HCT116 (cell line): ENCODE results near the gene FRS2. TPM values are rescaled to one million over a fixed set of nuclear protein-coding genes. Genes with fewer than 3 reads are reported as not detected.

Experiments used
- ATAC-seq: fragments of 200-7000 bp; cut with Tn5 transposase; 2 replicates; pipeline ENCODE4 v1.9.1; 2020; ENCODE audit warnings: mild to moderate bottlenecking, moderate library complexity
- BruUV-seq: library from RNA; stranded (reverse); fragments of 400-500 nt; replicated peaks from 2 replicates; lab custom pipeline; 2021; lab: Mats Ljungman, UMichigan
- CTCF ChIA-PET: fragments of 300-600 bp; sonication (Branson Sonifier 250); formaldehyde crosslinking; loops from one replicate; lab custom pipeline; 2021; ENCODE audit warnings: antibody characterized with exemption; lab: Charles Lee
- POLR2A ChIA-PET: fragments of 300-600, 350-600 bp; sonication (Branson Sonifier 250); formaldehyde crosslinking; loops from one replicate; lab custom pipeline; 2021; ENCODE audit warnings: antibody characterized with exemption; lab: Charles Lee
- RAD21 ChIA-PET, 2 experiments: fragments of 300-600 bp; sonication (Branson Sonifier 250); formaldehyde crosslinking; loops; one replicate each; lab custom pipeline; 2023; ENCODE audit warnings: low total read pairs in 2 of 2; ENCODE audit not compliant: uncharacterized antibody in 2 of 2, unreplicated experiment in 2 of 2, low non-redundant PET in 1 of 2; lab: Charles Lee
- DNase-seq: peaks from one replicate; pipeline ENCODE4 v3.0.0-alpha.2; 2010; ENCODE audit warnings: low read depth, low spot score
- H2AFZ ChIP-seq: fragments of 200-600 bp; shearing (Covaris generic), sonication (generic); 2 replicates; pipeline ENCODE4 v1.6.1; 2017; ENCODE audit warnings: low read depth, mixed run types, mixed read lengths, antibody characterized with exemption, low read length; ENCODE audit not compliant: poor library complexity, severe bottlenecking
- H3K27ac ChIP-seq: 2 replicates; pipeline ENCODE4 v1.5.1; 2012; ENCODE audit warnings: low read depth, low read length
- H3K27me3 ChIP-seq: fragments of 200-600 bp; sonication (generic); 2 replicates; pipeline ENCODE4 v1.6.1; 2016; ENCODE audit warnings: mixed run types, low read length, mixed read lengths; ENCODE audit not compliant: insufficient read depth
- H3K36me3 ChIP-seq, 2 experiments: fragments of 200-500 bp in 1 of 2; fragments of 200-600 bp in 1 of 2; sonication (Bioruptor generic) in 1 of 2; sonication (generic) in 1 of 2; 2 replicates each; pipeline versions ENCODE4 v1.5.1 to v1.6.1; 2014 to 2016; ENCODE audit warnings: low read length in 2 of 2, inconsistent platforms in 1 of 2, mixed read lengths in 1 of 2, mixed run types in 1 of 2; ENCODE audit not compliant: insufficient read depth in 2 of 2, control insufficient read depth in 1 of 2
- H3K4me1 ChIP-seq, 2 experiments: fragments of 200-600 bp in 1 of 2; sonication (generic) in 1 of 2; 2 replicates each; pipeline versions ENCODE4 v1.5.1 to v1.6.1; 2012 to 2017; ENCODE audit warnings: low read length in 2 of 2, inconsistent platforms in 1 of 2, mild to moderate bottlenecking in 1 of 2, mixed read lengths in 1 of 2, mixed run types in 1 of 2, moderate library complexity in 1 of 2; ENCODE audit not compliant: insufficient read depth in 2 of 2, control insufficient read depth in 1 of 2
- H3K4me2 ChIP-seq: fragments of 200-600 bp; sonication (generic); 2 replicates; pipeline ENCODE4 v1.6.1; 2017; ENCODE audit warnings: mixed run types, low read length, mixed read lengths
- H3K4me3 ChIP-seq, 2 experiments: fragments of 200-600 bp in 1 of 2; sonication (generic) in 1 of 2; replicated peaks in 1 of 2; 2 replicates each; pipeline ENCODE4 v1.5.1; 2011 to 2016; ENCODE audit warnings: low read length in 2 of 2, control low read depth in 1 of 2, low read depth in 1 of 2, mild to moderate bottlenecking in 1 of 2, mixed read lengths in 1 of 2, mixed run types in 1 of 2
- H3K79me2 ChIP-seq: fragments of 200-600 bp; sonication (generic); 2 replicates; pipeline ENCODE4 v1.6.1; 2017; ENCODE audit warnings: mild to moderate bottlenecking, mixed run types, low read length, moderate library complexity, mixed read lengths; ENCODE audit not compliant: insufficient read depth
- H3K9ac ChIP-seq: fragments of 200-600 bp; sonication (generic); 2 replicates; pipeline ENCODE4 v1.6.1; 2016; ENCODE audit warnings: low read length, mixed read lengths
- H3K9me2 ChIP-seq: fragments of 200-600 bp; sonication (generic), shearing (Covaris generic); 2 replicates; pipeline ENCODE4 v1.6.1; 2017; ENCODE audit warnings: mixed run types, mild to moderate bottlenecking, moderate library complexity; ENCODE audit not compliant: insufficient read depth
- H3K9me3 ChIP-seq, 2 experiments: fragments of 200-500 bp in 1 of 2; fragments of 200-600 bp in 1 of 2; sonication (Bioruptor generic) in 1 of 2; sonication (generic) in 1 of 2; 2 replicates each; pipeline ENCODE4 v1.6.1; 2014 to 2017; ENCODE audit warnings: low read length in 2 of 2, mixed read lengths in 2 of 2, inconsistent platforms in 1 of 2, low read depth in 1 of 2, mild to moderate bottlenecking in 1 of 2, mixed run types in 1 of 2, moderate library complexity in 1 of 2; ENCODE audit not compliant: control insufficient read depth in 1 of 2, insufficient read depth in 1 of 2
- H4K20me1 ChIP-seq: fragments of 200-600 bp; sonication (generic), shearing (Covaris generic); 2 replicates; pipeline ENCODE4 v1.6.1; 2017; ENCODE audit warnings: mixed run types, mild to moderate bottlenecking, moderate library complexity; ENCODE audit not compliant: insufficient read depth
- CBX3 ChIP-seq: IDR thresholded peaks from 2 replicates; pipeline ENCODE4 v1.6.1; 2012; ENCODE audit warnings: low read depth
- CTCF ChIP-seq, 3 experiments: fragments of 200-600 bp in 1 of 3; sonication (generic) in 1 of 3; IDR thresholded peaks in 2 of 3; conservative IDR thresholded peaks in 1 of 3; 2 replicates each; pipeline ENCODE4 v1.5.1; 2012 to 2017; ENCODE audit warnings: low read depth in 2 of 3, low read length in 2 of 3, antibody characterized with exemption in 1 of 3, borderline replicate concordance in 1 of 3, control low read depth in 1 of 3, mild to moderate bottlenecking in 1 of 3, mixed read lengths in 1 of 3, mixed run types in 1 of 3, moderate library complexity in 1 of 3; ENCODE audit not compliant: insufficient read depth in 1 of 3
- EZH2 ChIP-seq: fragments of 200-600 bp; sonication (generic); IDR thresholded peaks from 2 replicates; pipeline ENCODE4 v1.6.1; 2017; ENCODE audit warnings: antibody characterized with exemption, mixed run types
- FOSL1 ChIP-seq: IDR thresholded peaks from 2 replicates; pipeline ENCODE4 v1.6.1; 2012; ENCODE audit warnings: low read depth
- JUND ChIP-seq: IDR thresholded peaks from 2 replicates; pipeline ENCODE4 v1.6.1; 2012
- MAX ChIP-seq: IDR thresholded peaks from 2 replicates; pipeline ENCODE4 v1.6.1; 2012
- POLR2AphosphoS5 ChIP-seq: IDR thresholded peaks from 2 replicates; pipeline ENCODE4 v1.6.1; 2011; ENCODE audit warnings: mild to moderate bottlenecking, low read depth, low read length, moderate library complexity
- SIN3A ChIP-seq: IDR thresholded peaks from 2 replicates; pipeline ENCODE4 v1.6.1; 2012; ENCODE audit warnings: low read depth
- SP1 ChIP-seq: IDR thresholded peaks from 2 replicates; pipeline ENCODE4 v1.6.1; 2012; ENCODE audit warnings: low read depth
- SRF ChIP-seq: IDR thresholded peaks from 2 replicates; pipeline ENCODE4 v1.6.1; 2012; ENCODE audit warnings: low read depth
- YY1 ChIP-seq: IDR thresholded peaks from 2 replicates; pipeline ENCODE4 v1.6.1; 2011; ENCODE audit warnings: low read length, low read depth, moderate library complexity, mild to moderate bottlenecking; ENCODE audit not compliant: insufficient replicate concordance; ENCODE audit errors: extremely low read depth
- ZFX ChIP-seq: fragments of 450-650 bp; IDR thresholded peaks from 2 replicates; pipeline ENCODE4 v1.6.1; 2017
- intact Hi-C: fragments of 100-400 bp; cut with micrococcal nuclease; formaldehyde crosslinking; loops from 2 replicates; pipeline ENCODE4 v1.10.0; 2022
- total RNA-seq: library from RNA; stranded (reverse); gene quantifications from one replicate; pipeline ENCODE4 v1.2.1, GENCODE V29; 2021; ENCODE audit not compliant: unreplicated experiment

FRS2 gene
- total RNA-seq, 1 experiment from 2014 or later: 14.7 TPM

- H3K27ac ChIP-seq: no peak overlapping the region
- H3K27me3 ChIP-seq: no peaks in the 10 kb centered on the region
- no peak for TF ChIP-seq SP1
- TF ChIP-seq CBX3: no peak
- TF ChIP-seq FOSL1: no peak
- TF ChIP-seq POLR2AphosphoS5: no peak
- no peak for TF ChIP-seq SIN3A
- TF ChIP-seq CTCF (IDR thresholded peaks at IDR 0.05 in 2 of 3, conservative IDR thresholded peaks at IDR 0.05 in 1 of 3; ENCODE audit: borderline replicate concordance in 1 of 3, insufficient read depth in 1 of 3, low read depth in 2 of 3, low read length in 2 of 3): no peak
- TF ChIP-seq YY1: no peak
- no peak for TF ChIP-seq SRF
- TF ChIP-seq EZH2: no peak
- TF ChIP-seq MAX: no peak
- TF ChIP-seq ZFX: no peak
- no peak for TF ChIP-seq JUND
- H3K9me3 ChIP-seq: no peaks in the 10 kb centered on the region
- H3K36me3 ChIP-seq: 0 out of 4 replicates have a peak, but pooled peaks cover 0 to 3% of the 10 kb centered on the region in 2 experiments
- POLR2A ChIA-PET: interaction anchor here (0.6 kb wide), 1 partner anchor 15 kb away, joined by 8 read pairs; no protein-coding TSS in a partner anchor
- DNase-seq (no peak), ATAC-seq (no peak)
- H4K20me1 ChIP-seq: 0 out of 2 replicates have a peak, but pooled peaks cover 8% of the 10 kb centered on the region
- no peak overlapping the region for H2AFZ ChIP-seq
- CTCF ChIA-PET: no interaction called here
- no peaks in the 10 kb centered on the region for H3K4me1 ChIP-seq
- no peak overlapping the region for H3K4me3 ChIP-seq
- H3K9me2 ChIP-seq: no peaks in the 10 kb centered on the region
- intact Hi-C loops: no loop called here
- H3K4me2 ChIP-seq: no peak overlapping the region
- no peak overlapping the region for H3K9ac ChIP-seq
- no TSS peak for BruUV-seq
- peaks cover 97% of the 10 kb centered on the region for H3K79me2 ChIP-seq
- RAD21 ChIA-PET: no interaction called here
Observed at GRCh38 chr12:69515394-69515930, 45.3 kb downstream of the FRS2 start.
